ENCODE measurements around the gene PLXNA2.

DNA sequence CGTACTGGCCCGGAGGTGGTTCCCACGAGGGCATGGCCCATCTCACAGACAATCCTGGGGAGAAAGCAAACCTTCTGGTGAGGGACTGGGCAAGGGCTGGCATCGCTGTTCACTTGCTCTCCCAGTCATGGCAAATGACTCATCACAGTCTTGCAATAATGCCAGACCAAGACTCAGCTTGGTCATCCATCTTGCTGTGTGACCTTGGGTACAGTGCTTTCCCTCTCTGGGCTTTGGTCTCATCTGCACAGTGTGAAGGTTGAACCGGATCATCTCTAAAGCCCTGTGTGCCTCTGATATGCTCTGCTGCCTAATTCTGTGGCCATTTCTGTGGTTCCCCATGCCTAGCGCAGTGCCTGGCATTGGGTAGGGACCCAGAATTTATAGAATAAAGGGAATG is 189.7 kb downstream of the PLXNA2 start:
- TF ChIP-seq POLR2A (IDR thresholded peaks at IDR 0.05; ENCODE audit: low read depth, low read length): no peak
- TF ChIP-seq TAF1 (IDR thresholded peaks at IDR 0.05; ENCODE audit: borderline replicate concordance, low read depth, low read length): no peak
- no peak for TF ChIP-seq POLR2AphosphoS5 (IDR thresholded peaks at IDR 0.05; ENCODE audit: low read depth, low read length)

Data from GM12892 (cell line).